Measurements from ENCODE around the gene POU2AF2.

Gene POU2AF2

GRCh38 chr11:111225881-111226280, 19.6 kb upstream of the POU2AF2 start:
- Histone ChIP-seq H3K4me3 (ENCODE audit: low read depth, low read length) (no peak overlapping the region), H3K27ac (ENCODE audit: extremely low read depth, low read depth, low read length) (no peak overlapping the region), H3K36me3 (ENCODE audit: control insufficient read depth in 2 of 2, insufficient read depth in 1 of 2, low read length in 2 of 2) (no peaks in the 10 kb centered on the region), H3K9me3 (ENCODE audit: control insufficient read depth, insufficient read depth, low read depth, low read length) (no peaks in the 10 kb centered on the region), H3K4me1 (ENCODE audit: control insufficient read depth, insufficient read depth, low read length) (no peaks in the 10 kb centered on the region)
- no peak for TF ChIP-seq ZBTB1 (tag by site-specific recombination; IDR thresholded peaks at IDR 0.05)
- TF ChIP-seq ZNF37A (tag by site-specific recombination; IDR thresholded peaks at IDR 0.05): no peak
- TF ChIP-seq ZNF221 (tag by site-specific recombination; IDR thresholded peaks at IDR 0.05; ENCODE audit: borderline replicate concordance): no peak
- TF ChIP-seq ZNF626 (tag by site-specific recombination; IDR thresholded peaks at IDR 0.05): no peak
- TF ChIP-seq ZNF514 (tag by site-specific recombination; IDR thresholded peaks at IDR 0.05): no peak
- TF ChIP-seq PRDM4 (tag by site-specific recombination; IDR thresholded peaks at IDR 0.05): no peak
- TF ChIP-seq YY2 (tag by site-specific recombination; IDR thresholded peaks at IDR 0.05): no peak
- no peak for TF ChIP-seq ZNF670 (tag by site-specific recombination; IDR thresholded peaks at IDR 0.05; ENCODE audit: low read depth)
- TF ChIP-seq PRDM2 (tag by site-specific recombination; IDR thresholded peaks at IDR 0.05; ENCODE audit: borderline replicate concordance): no peak
- no peak for TF ChIP-seq PATZ1 (tag by site-specific recombination; IDR thresholded peaks at IDR 0.05)
- TF ChIP-seq OVOL3 (tag by site-specific recombination; IDR thresholded peaks at IDR 0.05): no peak
- TF ChIP-seq ZNF350 (tag by site-specific recombination; IDR thresholded peaks at IDR 0.05): no peak
- TF ChIP-seq YY1 (tag by site-specific recombination; IDR thresholded peaks at IDR 0.05): no peak
- no peak for TF ChIP-seq ZFP69B (tag by site-specific recombination; IDR thresholded peaks at IDR 0.05)
- TF ChIP-seq ZNF501 (tag by site-specific recombination; IDR thresholded peaks at IDR 0.05): no peak
- no peak for TF ChIP-seq MZF1 (tag by site-specific recombination; IDR thresholded peaks at IDR 0.05; ENCODE audit: borderline replicate concordance)
- TF ChIP-seq HOXA7 (CRISPR knock-in tag; IDR thresholded peaks at IDR 0.05; ENCODE audit: borderline replicate concordance): no peak
- ChIA-PET CTCF (interaction anchor here (1.4 kb wide), 1 partner anchor 198 kb away, joined by 3 read pairs; no protein-coding TSS in a partner anchor), POLR2A (no interaction called here)

Measured in HEK293 (cell line).